ENCODE measurements around the gene CBLN1.

GRCh38 chr16:49287572-49287971 lies 5.9 kb upstream of the CBLN1 start:
- TF ChIP-seq GATA3 (IDR thresholded peaks at IDR 0.05; ENCODE audit: low read depth, low read length) (no peak), GATA2 (IDR thresholded peaks at IDR 0.05; ENCODE audit: low read depth, low read length) (no peak)

All from SH-SY5Y (cell line).